Natural killer cell treated with Interleukin-12 subunit alpha and Interleukin-12 subunit beta and Interleukin-15 and Interleukin-18, amount 100 ng/mL, for 72 hours (primary cell): Measurements from ENCODE around the gene ECT2. TPM values are rescaled to one million over a fixed set of nuclear protein-coding genes. Genes with fewer than 3 reads are reported as not detected.

Source experiments
- ATAC-seq, 2 donors: fragments of 150-1000 bp; cut with Tn5 transposase in 1 of 2; sonication (Bioruptor Pico), chemical (Tn5 transposase) in 1 of 2; 2 replicates each; pipeline ENCODE4 v1.10.0; 2021
- DNase-seq: peaks from one replicate; pipeline ENCODE4 v3.0.0; 2022; ENCODE audit warnings: low spot score
- H3K27ac Mint-ChIP-seq, 2 donors: 1 replicate in 1 of 2; 2 replicates in 1 of 2; pipeline ENCODE4 v1.8.0; 2022; ENCODE audit warnings: mixed read lengths in 2 of 2, mild to moderate bottlenecking in 1 of 2, moderate library complexity in 1 of 2
- H3K27me3 Mint-ChIP-seq, 2 donors: 1 replicate in 1 of 2; 2 replicates in 1 of 2; pipeline ENCODE4 v1.8.0; 2022; ENCODE audit warnings: mixed read lengths in 2 of 2
- H3K36me3 Mint-ChIP-seq: one replicate; pipeline ENCODE4 v1.8.0; 2022; ENCODE audit warnings: mixed read lengths
- H3K4me1 Mint-ChIP-seq, 2 donors: 1 replicate in 1 of 2; 2 replicates in 1 of 2; pipeline ENCODE4 v1.8.0; 2022; ENCODE audit warnings: low read depth in 2 of 2, mixed read lengths in 2 of 2, mild to moderate bottlenecking in 1 of 2
- H3K4me3 Mint-ChIP-seq: one replicate; pipeline ENCODE4 v1.8.0; 2022; ENCODE audit warnings: mixed read lengths
- H3K9me3 Mint-ChIP-seq: 2 replicates; pipeline ENCODE4 v1.8.0; 2022; ENCODE audit warnings: mixed read lengths
- total RNA-seq, 2 donors: library from RNA; stranded (reverse); gene quantifications; one replicate each; pipeline ENCODE4 v1.2.3, GENCODE V29; 2022

ECT2 gene
- total RNA-seq, 2 donors from 2014 or later = 27.8 to 59.7 TPM

DNA sequence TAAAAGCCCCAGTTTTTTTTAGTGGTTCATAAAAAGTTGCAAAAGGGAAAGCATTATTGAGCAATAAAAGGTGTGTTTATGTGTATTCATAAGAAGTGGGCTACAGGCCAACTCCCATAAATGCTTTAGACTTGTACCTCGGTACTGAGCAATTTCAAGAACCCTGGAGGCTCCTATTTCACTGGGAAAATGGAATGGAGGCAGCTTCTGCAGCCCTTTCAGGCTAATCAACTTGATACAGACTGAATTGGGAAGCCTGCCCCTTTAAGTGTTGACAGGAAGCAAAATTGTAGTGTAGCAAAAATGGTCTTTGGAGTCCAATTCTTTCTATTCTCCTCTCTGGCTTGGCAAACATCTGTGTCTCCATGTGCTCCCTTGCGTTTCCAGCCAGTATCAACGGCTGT is 118.8 kb downstream of the ECT2 start:
- H3K4me3 Mint-ChIP-seq = no peak overlapping the region
- H3K27me3 Mint-ChIP-seq = peaks cover 7 to 8% of the 10 kb centered on the region in 2 donors
- DNase-seq = no peak
- ATAC-seq = no peak
- H3K4me1 Mint-ChIP-seq = peaks cover 0 to 5% of the 10 kb centered on the region in 2 donors
- no peaks in the 10 kb centered on the region for H3K9me3 Mint-ChIP-seq
- H3K36me3 Mint-ChIP-seq = no peaks in the 10 kb centered on the region
- no peak overlapping the region for H3K27ac Mint-ChIP-seq

GRCh38 chr3:172869784-172870518 is 119.4 kb downstream of the ECT2 start:
- Mint-ChIP-seq H3K4me1 (peaks cover 0 to 5% of the 10 kb centered on the region in 2 donors), H3K4me3 (no peak overlapping the region), H3K27ac (no peak overlapping the region), H3K36me3 (no peaks in the 10 kb centered on the region), H3K9me3 (no peaks in the 10 kb centered on the region), H3K27me3 (peaks cover 8 to 11% of the 10 kb centered on the region in 2 donors)
- ATAC-seq = no peak
- DNase-seq = no peak

Other genes with a start within 250 kb of the ECT2 start
- 100 to 1,000 TPM; 111 to 321 TPM for gene TNFSF10, start 227.3 kb upstream of the ECT2 start, total RNA-seq
- gene NCEH1, start 39.7 kb upstream of the ECT2 start, total RNA-seq = 10 to 100 TPM; 18.5 to 18.6 TPM